GM23338 (cell line): ENCODE results near the gene OMA1. TPM values are rescaled to one million over a fixed set of nuclear protein-coding genes. Genes with fewer than 3 reads are reported as not detected.

ENCODE experiments used
- ATAC-seq: fragments of 200-7000 bp; cut with Tn5 transposase; 3 replicates; pipeline ENCODE4 v1.9.1; 2020
- DNase-seq: peaks from one replicate; pipeline ENCODE4 v3.0.0-alpha.2; 2015; ENCODE audit warnings: low spot score
- H2AFZ ChIP-seq: fragments of 200-600 bp; sonication (generic); 2 replicates; pipeline ENCODE4 v1.8.0; 2016; ENCODE audit warnings: antibody characterized with exemption, mild to moderate bottlenecking, moderate library complexity
- H3F3A ChIP-seq: fragments of 200-600 bp; sonication (generic); replicated peaks from 2 replicates; pipeline ENCODE4 v1.8.0; 2017; ENCODE audit warnings: antibody characterized with exemption, mixed run types, low read depth
- H3K27ac ChIP-seq: fragments of 200-600 bp; sonication (generic); 2 replicates; pipeline ENCODE4 v1.6.1; 2016; ENCODE audit warnings: low read depth
- H3K27me3 ChIP-seq: fragments of 200-600 bp; sonication (generic); 2 replicates; pipeline ENCODE4 v1.8.0; 2016; ENCODE audit warnings: mild to moderate bottlenecking, mixed run types, moderate library complexity; ENCODE audit not compliant: insufficient read depth
- H3K36me3 ChIP-seq: fragments of 200-600 bp; sonication (generic); 2 replicates; pipeline ENCODE4 v1.8.0; 2016; ENCODE audit warnings: mild to moderate bottlenecking; ENCODE audit not compliant: insufficient read depth
- H3K4me1 ChIP-seq: fragments of 200-600 bp; sonication (generic); 2 replicates; pipeline ENCODE4 v1.8.0; 2016; ENCODE audit warnings: mild to moderate bottlenecking, moderate library complexity; ENCODE audit not compliant: insufficient read depth
- H3K4me2 ChIP-seq: fragments of 200-600 bp; sonication (generic); 2 replicates; pipeline ENCODE4 v1.7.1; 2017; ENCODE audit warnings: mixed run types
- H3K4me3 ChIP-seq: fragments of 200-600 bp; sonication (generic); 2 replicates; pipeline ENCODE4 v1.6.1; 2016; ENCODE audit warnings: mixed run types
- H3K79me2 ChIP-seq: fragments of 200-600 bp; sonication (generic); replicated peaks from 2 replicates; pipeline ENCODE4 v1.8.0; 2017; ENCODE audit warnings: mild to moderate bottlenecking; ENCODE audit not compliant: insufficient read depth
- H3K9me2 ChIP-seq: fragments of 200-600 bp; sonication (generic); 2 replicates; pipeline ENCODE4 v1.8.0; 2017; ENCODE audit not compliant: insufficient read depth
- H4K20me1 ChIP-seq: fragments of 200-600 bp; sonication (generic); replicated peaks from 2 replicates; pipeline ENCODE4 v1.8.0; 2017; ENCODE audit warnings: mild to moderate bottlenecking; ENCODE audit not compliant: insufficient read depth
- H3K27ac Mint-ChIP-seq: 2 replicates; pipeline ENCODE4 v1.8.0; 2020; ENCODE audit warnings: inconsistent platforms, mild to moderate bottlenecking, moderate library complexity, mixed read lengths
- H3K27me3 Mint-ChIP-seq: 3 replicates; pipeline ENCODE4 v1.8.0; 2022; ENCODE audit warnings: low read depth, mild to moderate bottlenecking, moderate library complexity, mixed read lengths, inconsistent platforms; ENCODE audit not compliant: insufficient read depth, poor library complexity
- H3K36me3 Mint-ChIP-seq: 3 replicates; pipeline ENCODE4 v1.8.0; 2021; ENCODE audit warnings: low read depth, mild to moderate bottlenecking, inconsistent platforms, moderate library complexity, mixed read lengths
- H3K4me1 Mint-ChIP-seq: 3 replicates; pipeline ENCODE4 v1.8.0; 2020; ENCODE audit warnings: mild to moderate bottlenecking, inconsistent platforms, mixed read lengths
- H3K4me3 Mint-ChIP-seq: 3 replicates; pipeline ENCODE4 v1.8.0; 2021; ENCODE audit warnings: moderate library complexity, mild to moderate bottlenecking, inconsistent platforms, mixed read lengths
- H3K9me3 Mint-ChIP-seq: 3 replicates; pipeline ENCODE4 v1.8.0; 2020; ENCODE audit warnings: moderate library complexity, mild to moderate bottlenecking, inconsistent platforms, mixed read lengths
- EZH2phosphoT487 ChIP-seq: fragments of 200-600 bp; sonication (generic); IDR thresholded peaks from one replicate; pipeline ENCODE4 v1.8.1; 2018; ENCODE audit warnings: antibody characterized with exemption; ENCODE audit not compliant: unreplicated experiment
- NANOG ChIP-seq: IDR thresholded peaks from 2 replicates; pipeline ENCODE4 v1.6.1; 2016; ENCODE audit warnings: antibody characterized with exemption, borderline replicate concordance
- POLR2AphosphoS5 ChIP-seq: IDR thresholded peaks from 2 replicates; pipeline ENCODE4 v1.6.1; 2016; ENCODE audit warnings: antibody characterized with exemption, low read depth
- STAT1 ChIP-seq: IDR thresholded peaks from one replicate; pipeline ENCODE4 v1.6.1; 2016; ENCODE audit warnings: antibody characterized with exemption; ENCODE audit not compliant: unreplicated experiment
- ZNF114 ChIP-seq: fragments of 250-450 bp; sonication (Bioruptor Pico); IDR thresholded peaks from 2 replicates; pipeline ENCODE4 v1.5.0; 2020; ENCODE audit warnings: mild to moderate bottlenecking, moderate library complexity
- ZNF331 ChIP-seq: fragments of 250-450 bp; sonication (Bioruptor Pico); IDR thresholded peaks from 2 replicates; pipeline ENCODE4 v1.5.0; 2020; ENCODE audit warnings: low read depth, mild to moderate bottlenecking, moderate library complexity
- polyA plus RNA-seq: library from polyadenylated mRNA; unstranded; fragments of >200 nt; fragmentation: Nextera tagmentation; extraction: Ambion mirVana; gene quantifications from 2 replicates; pipeline ENCODE4 v1.2.1, GENCODE V29; 2016
- total RNA-seq: library from RNA; depleted of rRNA; stranded (reverse); fragments of >200 nt; shearing (Covaris generic); gene quantifications from 2 replicates; pipeline ENCODE4 v1.2.3, GENCODE V29; 2014
- TF ChIP-seq, protein P1 (sequence below): IDR thresholded peaks from 2 replicates; pipeline ENCODE4 v1.6.1; 2016; ENCODE audit warnings: antibody characterized with exemption
- TF ChIP-seq, protein P2 (sequence below): IDR thresholded peaks from one replicate; pipeline ENCODE4 v1.6.1; 2018; ENCODE audit warnings: antibody characterized with exemption; ENCODE audit not compliant: unreplicated experiment
- TF ChIP-seq, protein P3 (sequence below), 2 experiments: fragments of 200-600 bp in 1 of 2; sonication (generic) in 1 of 2; conservative IDR thresholded peaks; 2 replicates each; pipeline versions ENCODE4 v1.5.1 to v1.6.1; 2016 to 2017; ENCODE audit warnings: antibody characterized with exemption in 2 of 2, low read depth in 2 of 2, mild to moderate bottlenecking in 2 of 2, moderate library complexity in 1 of 2
- TF ChIP-seq, protein P4 (sequence below): fragments of 250-450 bp; sonication (Bioruptor Pico); IDR thresholded peaks from 2 replicates; pipeline ENCODE4 v1.5.0; 2020; ENCODE audit warnings: mild to moderate bottlenecking, moderate library complexity

Gene OMA1
- total and polyA plus RNA-seq, 2 experiments from 2014 or later, result 21.3 to 33.1 TPM

DNA sequence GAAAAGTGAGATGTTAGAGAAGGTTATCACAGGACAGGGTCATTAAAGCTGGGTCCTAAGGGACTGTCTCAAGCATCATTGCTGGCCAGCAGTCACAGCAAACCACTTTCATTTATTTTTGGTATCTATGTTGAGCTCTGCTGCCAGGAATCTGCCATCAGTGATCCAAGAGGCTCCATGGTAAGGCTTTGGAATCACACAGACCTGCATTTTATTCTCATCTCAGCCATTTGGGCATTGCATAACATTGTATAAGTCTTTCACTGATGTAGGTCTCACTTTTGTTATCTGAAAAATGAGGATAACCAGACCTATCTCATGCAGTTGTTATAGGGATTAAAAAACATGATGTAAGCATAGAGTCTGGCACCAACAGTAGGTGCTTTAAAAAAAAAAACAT is 77.5 kb downstream of the OMA1 start:
- H3K4me3 ChIP-seq, result no peak overlapping the region
- no peaks in the 10 kb centered on the region for H4K20me1 ChIP-seq
- no peaks in the 10 kb centered on the region for H3K79me2 ChIP-seq
- H3K27me3 ChIP-seq, result no peaks in the 10 kb centered on the region
- H3K4me1 ChIP-seq, result peaks cover 10% of the 10 kb centered on the region
- TF ChIP-seq EZH2phosphoT487 (no peak), ZNF331 (CRISPR knock-in tag) (no peak), POLR2AphosphoS5 (no peak)
- TF ChIP-seq, protein P1, sequence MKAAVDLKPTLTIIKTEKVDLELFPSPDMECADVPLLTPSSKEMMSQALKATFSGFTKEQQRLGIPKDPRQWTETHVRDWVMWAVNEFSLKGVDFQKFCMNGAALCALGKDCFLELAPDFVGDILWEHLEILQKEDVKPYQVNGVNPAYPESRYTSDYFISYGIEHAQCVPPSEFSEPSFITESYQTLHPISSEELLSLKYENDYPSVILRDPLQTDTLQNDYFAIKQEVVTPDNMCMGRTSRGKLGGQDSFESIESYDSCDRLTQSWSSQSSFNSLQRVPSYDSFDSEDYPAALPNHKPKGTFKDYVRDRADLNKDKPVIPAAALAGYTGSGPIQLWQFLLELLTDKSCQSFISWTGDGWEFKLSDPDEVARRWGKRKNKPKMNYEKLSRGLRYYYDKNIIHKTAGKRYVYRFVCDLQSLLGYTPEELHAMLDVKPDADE, result no peak
- TF ChIP-seq, protein P2, sequence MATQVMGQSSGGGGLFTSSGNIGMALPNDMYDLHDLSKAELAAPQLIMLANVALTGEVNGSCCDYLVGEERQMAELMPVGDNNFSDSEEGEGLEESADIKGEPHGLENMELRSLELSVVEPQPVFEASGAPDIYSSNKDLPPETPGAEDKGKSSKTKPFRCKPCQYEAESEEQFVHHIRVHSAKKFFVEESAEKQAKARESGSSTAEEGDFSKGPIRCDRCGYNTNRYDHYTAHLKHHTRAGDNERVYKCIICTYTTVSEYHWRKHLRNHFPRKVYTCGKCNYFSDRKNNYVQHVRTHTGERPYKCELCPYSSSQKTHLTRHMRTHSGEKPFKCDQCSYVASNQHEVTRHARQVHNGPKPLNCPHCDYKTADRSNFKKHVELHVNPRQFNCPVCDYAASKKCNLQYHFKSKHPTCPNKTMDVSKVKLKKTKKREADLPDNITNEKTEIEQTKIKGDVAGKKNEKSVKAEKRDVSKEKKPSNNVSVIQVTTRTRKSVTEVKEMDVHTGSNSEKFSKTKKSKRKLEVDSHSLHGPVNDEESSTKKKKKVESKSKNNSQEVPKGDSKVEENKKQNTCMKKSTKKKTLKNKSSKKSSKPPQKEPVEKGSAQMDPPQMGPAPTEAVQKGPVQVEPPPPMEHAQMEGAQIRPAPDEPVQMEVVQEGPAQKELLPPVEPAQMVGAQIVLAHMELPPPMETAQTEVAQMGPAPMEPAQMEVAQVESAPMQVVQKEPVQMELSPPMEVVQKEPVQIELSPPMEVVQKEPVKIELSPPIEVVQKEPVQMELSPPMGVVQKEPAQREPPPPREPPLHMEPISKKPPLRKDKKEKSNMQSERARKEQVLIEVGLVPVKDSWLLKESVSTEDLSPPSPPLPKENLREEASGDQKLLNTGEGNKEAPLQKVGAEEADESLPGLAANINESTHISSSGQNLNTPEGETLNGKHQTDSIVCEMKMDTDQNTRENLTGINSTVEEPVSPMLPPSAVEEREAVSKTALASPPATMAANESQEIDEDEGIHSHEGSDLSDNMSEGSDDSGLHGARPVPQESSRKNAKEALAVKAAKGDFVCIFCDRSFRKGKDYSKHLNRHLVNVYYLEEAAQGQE, result no peak
- TF ChIP-seq, protein P3, sequence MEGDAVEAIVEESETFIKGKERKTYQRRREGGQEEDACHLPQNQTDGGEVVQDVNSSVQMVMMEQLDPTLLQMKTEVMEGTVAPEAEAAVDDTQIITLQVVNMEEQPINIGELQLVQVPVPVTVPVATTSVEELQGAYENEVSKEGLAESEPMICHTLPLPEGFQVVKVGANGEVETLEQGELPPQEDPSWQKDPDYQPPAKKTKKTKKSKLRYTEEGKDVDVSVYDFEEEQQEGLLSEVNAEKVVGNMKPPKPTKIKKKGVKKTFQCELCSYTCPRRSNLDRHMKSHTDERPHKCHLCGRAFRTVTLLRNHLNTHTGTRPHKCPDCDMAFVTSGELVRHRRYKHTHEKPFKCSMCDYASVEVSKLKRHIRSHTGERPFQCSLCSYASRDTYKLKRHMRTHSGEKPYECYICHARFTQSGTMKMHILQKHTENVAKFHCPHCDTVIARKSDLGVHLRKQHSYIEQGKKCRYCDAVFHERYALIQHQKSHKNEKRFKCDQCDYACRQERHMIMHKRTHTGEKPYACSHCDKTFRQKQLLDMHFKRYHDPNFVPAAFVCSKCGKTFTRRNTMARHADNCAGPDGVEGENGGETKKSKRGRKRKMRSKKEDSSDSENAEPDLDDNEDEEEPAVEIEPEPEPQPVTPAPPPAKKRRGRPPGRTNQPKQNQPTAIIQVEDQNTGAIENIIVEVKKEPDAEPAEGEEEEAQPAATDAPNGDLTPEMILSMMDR (conservative IDR thresholded peaks at IDR 0.05; ENCODE audit: low read depth in 2 of 2), result no peak
- no peak overlapping the region for H2AFZ ChIP-seq
- no peaks in the 10 kb centered on the region for H3K36me3 ChIP-seq
- no peaks in the 10 kb centered on the region for H3K9me3 Mint-ChIP-seq
- no peaks in the 10 kb centered on the region for H3F3A ChIP-seq
- DNase-seq (no peak), ATAC-seq (no peak)
- H3K4me2 ChIP-seq, result no peak overlapping the region
- H3K36me3 Mint-ChIP-seq, result no peaks in the 10 kb centered on the region
- no peak overlapping the region for H3K4me3 Mint-ChIP-seq
- H3K27me3 Mint-ChIP-seq, result no peaks in the 10 kb centered on the region
- H3K9me2 ChIP-seq, result no peaks in the 10 kb centered on the region
- no peak overlapping the region for H3K27ac ChIP-seq
- no peak overlapping the region for H3K27ac Mint-ChIP-seq
- H3K4me1 Mint-ChIP-seq, result peaks cover 22% of the 10 kb centered on the region

DNA sequence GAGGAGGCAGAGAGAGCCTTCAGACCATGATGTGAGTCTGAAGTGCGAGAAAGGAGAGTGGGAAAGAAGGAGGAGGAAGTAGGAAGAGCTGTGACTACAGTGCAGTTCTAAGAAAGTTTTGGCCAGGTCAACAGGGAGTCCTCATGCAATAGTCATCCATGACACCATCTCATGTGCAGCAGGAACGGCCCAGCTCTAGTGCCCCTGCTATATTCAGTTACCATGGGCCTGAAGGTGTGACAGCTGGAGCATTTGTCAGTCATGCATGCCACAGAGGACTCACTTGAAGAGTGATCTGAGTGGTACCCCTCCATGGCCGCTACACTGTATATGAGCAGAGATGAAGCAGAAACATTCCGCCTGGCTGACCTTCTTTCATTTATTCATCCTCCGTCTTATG is 77.9 kb downstream of the OMA1 start:
- H3K4me1 ChIP-seq, result peaks cover 10% of the 10 kb centered on the region
- no peak overlapping the region for H3K27ac Mint-ChIP-seq
- no peak for TF ChIP-seq STAT1
- TF ChIP-seq ZNF114 (CRISPR knock-in tag), result no peak
- TF ChIP-seq EZH2phosphoT487, result no peak
- no peak for TF ChIP-seq NANOG
- TF ChIP-seq, protein P4, sequence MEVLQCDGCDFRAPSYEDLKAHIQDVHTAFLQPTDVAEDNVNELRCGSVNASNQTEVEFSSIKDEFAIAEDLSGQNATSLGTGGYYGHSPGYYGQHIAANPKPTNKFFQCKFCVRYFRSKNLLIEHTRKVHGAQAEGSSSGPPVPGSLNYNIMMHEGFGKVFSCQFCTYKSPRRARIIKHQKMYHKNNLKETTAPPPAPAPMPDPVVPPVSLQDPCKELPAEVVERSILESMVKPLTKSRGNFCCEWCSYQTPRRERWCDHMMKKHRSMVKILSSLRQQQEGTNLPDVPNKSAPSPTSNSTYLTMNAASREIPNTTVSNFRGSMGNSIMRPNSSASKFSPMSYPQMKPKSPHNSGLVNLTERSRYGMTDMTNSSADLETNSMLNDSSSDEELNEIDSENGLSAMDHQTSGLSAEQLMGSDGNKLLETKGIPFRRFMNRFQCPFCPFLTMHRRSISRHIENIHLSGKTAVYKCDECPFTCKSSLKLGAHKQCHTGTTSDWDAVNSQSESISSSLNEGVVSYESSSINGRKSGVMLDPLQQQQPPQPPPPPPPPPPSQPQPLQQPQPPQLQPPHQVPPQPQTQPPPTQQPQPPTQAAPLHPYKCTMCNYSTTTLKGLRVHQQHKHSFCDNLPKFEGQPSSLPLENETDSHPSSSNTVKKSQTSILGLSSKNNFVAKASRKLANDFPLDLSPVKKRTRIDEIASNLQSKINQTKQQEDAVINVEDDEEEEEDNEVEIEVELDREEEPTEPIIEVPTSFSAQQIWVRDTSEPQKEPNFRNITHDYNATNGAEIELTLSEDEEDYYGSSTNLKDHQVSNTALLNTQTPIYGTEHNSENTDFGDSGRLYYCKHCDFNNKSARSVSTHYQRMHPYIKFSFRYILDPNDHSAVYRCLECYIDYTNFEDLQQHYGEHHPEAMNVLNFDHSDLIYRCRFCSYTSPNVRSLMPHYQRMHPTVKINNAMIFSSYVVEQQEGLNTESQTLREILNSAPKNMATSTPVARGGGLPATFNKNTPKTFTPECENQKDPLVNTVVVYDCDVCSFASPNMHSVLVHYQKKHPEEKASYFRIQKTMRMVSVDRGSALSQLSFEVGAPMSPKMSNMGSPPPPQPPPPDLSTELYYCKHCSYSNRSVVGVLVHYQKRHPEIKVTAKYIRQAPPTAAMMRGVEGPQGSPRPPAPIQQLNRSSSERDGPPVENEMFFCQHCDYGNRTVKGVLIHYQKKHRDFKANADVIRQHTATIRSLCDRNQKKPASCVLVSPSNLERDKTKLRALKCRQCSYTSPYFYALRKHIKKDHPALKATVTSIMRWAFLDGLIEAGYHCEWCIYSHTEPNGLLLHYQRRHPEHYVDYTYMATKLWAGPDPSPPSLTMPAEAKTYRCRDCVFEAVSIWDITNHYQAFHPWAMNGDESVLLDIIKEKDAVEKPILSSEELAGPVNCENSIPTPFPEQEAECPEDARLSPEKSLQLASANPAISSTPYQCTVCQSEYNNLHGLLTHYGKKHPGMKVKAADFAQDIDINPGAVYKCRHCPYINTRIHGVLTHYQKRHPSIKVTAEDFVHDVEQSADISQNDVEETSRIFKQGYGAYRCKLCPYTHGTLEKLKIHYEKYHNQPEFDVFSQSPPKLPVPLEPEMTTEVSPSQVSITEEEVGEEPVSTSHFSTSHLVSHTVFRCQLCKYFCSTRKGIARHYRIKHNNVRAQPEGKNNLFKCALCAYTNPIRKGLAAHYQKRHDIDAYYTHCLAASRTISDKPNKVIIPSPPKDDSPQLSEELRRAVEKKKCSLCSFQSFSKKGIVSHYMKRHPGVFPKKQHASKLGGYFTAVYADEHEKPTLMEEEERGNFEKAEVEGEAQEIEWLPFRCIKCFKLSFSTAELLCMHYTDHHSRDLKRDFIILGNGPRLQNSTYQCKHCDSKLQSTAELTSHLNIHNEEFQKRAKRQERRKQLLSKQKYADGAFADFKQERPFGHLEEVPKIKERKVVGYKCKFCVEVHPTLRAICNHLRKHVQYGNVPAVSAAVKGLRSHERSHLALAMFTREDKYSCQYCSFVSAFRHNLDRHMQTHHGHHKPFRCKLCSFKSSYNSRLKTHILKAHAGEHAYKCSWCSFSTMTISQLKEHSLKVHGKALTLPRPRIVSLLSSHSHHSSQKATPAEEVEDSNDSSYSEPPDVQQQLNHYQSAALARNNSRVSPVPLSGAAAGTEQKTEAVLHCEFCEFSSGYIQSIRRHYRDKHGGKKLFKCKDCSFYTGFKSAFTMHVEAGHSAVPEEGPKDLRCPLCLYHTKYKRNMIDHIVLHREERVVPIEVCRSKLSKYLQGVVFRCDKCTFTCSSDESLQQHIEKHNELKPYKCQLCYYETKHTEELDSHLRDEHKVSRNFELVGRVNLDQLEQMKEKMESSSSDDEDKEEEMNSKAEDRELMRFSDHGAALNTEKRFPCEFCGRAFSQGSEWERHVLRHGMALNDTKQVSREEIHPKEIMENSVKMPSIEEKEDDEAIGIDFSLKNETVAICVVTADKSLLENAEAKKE (CRISPR knock-in tag), result no peak

More for the DNA sequence above, 77.9 kb downstream of the OMA1 start:
- Histone ChIP-seq H3K27ac (no peak overlapping the region), H3K4me2 (no peak overlapping the region), H2AFZ (no peak overlapping the region), H3K79me2 (no peaks in the 10 kb centered on the region), H3K4me3 (no peak overlapping the region), H3F3A (no peaks in the 10 kb centered on the region), H3K27me3 (no peaks in the 10 kb centered on the region), H3K9me2 (no peaks in the 10 kb centered on the region), H3K36me3 (no peaks in the 10 kb centered on the region), H4K20me1 (no peaks in the 10 kb centered on the region)
- Mint-ChIP-seq H3K27me3 (no peaks in the 10 kb centered on the region), H3K36me3 (no peaks in the 10 kb centered on the region), H3K4me3 (no peak overlapping the region), H3K9me3 (no peaks in the 10 kb centered on the region), H3K4me1 (peaks cover 22% of the 10 kb centered on the region)
- ATAC-seq (no peak), DNase-seq (no peak)
